Measurements from ENCODE around the gene DPYD.

DPYD gene

DNA sequence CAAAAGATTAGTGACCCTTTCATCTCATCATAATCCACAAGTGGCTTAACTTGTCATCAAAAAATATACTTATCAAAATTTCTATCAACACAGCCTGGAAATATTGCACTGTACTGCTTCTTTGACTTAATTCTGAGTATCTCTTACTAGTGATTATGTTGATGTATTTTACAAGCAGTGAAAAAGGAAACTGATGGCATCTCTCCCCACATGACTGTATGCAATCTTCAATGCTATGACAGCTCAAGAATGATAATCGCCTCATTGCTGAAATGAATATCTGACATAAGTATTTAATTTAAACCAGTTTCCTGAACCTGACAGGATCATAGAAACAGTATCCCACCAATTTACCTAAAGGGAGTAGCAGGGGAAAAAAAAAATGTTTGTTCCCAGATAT lies 79.5 kb downstream of the DPYD start:
- no peak for DNase-seq (ENCODE audit: low read depth)

DNA sequence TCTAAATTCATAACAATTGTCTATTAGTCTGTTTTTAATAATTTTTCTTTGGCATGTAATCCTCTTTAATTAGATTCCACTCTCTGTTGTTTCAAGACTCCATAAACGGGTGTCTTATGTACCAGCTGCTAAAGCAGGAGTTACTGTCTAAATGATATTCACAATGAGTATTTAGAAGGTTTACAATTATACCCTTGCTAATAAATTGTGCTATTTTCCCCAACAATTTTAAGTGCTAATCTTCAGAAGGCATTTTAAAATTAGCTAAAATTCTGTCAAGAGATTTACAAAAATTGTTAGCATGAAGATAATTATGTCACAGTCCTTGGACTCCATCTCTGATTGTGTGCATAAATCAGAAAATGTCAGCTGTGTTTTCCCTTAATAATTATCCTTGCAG lies 83.7 kb downstream of the DPYD start:
- no peak for DNase-seq (ENCODE audit: low read depth)

DNA sequence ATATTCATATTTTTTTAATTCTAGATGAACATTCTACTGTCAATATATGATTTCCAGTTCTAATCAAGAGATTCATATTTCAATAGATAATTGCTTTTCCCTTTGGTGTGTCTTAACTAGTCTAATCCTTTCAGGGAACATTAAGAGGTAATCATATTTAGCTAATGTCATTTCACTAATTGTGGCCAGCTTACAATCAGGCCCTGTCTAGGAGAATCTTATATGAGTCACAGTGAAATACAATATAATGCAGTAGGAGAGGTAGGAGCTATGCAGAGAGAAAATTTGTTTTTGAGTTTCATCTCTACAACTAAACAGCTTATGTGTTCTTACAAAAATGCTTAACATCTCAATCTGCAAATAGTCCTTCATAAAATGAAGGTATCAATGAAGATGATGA lies 85.9 kb downstream of the DPYD start:
- peak; percentile 14 for DNase-seq (ENCODE audit: low read depth)

DNA sequence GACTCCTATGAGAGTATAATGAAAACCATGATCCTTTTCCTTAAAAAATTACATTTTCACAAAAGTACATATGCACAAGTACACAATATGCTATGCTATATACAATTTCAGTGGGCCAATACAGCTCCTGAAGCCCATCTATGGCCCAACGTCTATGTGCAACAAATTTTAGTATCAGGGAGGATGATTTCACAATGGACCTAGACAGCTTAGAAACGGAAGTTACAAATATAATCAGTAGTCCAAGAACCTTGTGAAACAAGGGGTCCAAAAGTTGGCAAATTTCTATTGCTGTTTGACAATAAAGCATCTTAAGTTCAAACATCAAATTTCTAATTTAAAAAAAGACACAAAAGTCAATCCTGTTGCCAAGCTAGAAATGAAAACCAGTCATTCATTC lies 87.0 kb downstream of the DPYD start:
- no peak for DNase-seq (ENCODE audit: low read depth)

DNA sequence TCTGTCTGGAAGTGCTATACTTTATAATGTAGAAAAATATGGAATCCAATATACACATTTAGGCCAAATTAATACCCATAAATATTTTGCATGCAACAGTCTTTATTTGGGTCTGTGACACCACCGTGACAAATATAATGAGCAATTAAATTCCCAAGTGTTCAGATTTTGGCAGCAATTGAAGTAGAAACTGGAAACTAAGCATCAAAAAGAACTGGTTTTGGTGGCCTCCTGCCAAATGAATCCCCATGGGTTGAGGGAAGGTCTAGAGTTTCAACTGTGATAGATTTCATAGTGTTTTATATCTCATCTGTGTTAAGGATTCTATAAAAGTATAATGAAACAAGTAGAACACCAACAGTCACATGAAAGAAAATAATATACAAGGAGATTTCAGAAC lies 88.4 kb downstream of the DPYD start:
- peak; percentile 8 for DNase-seq (ENCODE audit: low read depth)

DNA sequence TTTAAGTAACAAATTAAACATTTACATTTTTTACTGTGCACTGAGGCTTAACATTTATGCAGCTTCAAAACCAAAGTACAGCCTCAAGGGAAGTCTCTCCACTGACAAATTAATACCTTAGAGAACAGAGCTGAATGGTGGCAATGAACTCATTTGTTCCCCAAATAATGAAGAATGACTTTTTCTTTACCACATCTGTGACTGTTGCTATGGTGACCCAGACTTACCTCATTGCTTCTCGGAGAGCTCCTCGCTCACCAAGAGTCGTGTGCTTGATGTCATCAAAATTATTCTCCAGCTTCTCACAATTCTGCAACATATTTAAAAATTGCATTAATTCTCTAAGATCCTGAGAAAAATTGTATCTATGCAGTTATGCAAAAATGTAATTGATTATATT lies 92.9 kb downstream of the DPYD start:
- no peak for DNase-seq (ENCODE audit: low read depth)

DNA sequence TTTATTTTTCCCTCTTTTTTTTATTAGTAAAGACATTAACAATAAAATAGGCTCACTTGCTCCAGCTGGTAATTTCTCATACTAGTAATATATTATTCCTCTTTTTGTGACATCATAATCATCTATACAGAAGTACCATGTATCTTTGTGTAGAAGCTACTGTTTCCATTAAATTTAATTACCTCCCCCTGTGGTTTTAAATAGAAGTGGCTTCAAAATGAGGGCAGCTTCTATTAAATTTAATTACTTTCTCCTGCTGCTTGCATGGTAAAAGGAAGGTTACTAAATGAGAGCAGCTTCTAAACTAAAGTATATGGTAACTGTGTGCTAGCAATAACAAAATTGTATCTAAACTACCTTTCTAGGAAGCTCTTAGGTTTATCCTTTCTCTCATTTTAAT lies 94.0 kb downstream of the DPYD start:
- no peak for DNase-seq (ENCODE audit: low read depth)

DNA sequence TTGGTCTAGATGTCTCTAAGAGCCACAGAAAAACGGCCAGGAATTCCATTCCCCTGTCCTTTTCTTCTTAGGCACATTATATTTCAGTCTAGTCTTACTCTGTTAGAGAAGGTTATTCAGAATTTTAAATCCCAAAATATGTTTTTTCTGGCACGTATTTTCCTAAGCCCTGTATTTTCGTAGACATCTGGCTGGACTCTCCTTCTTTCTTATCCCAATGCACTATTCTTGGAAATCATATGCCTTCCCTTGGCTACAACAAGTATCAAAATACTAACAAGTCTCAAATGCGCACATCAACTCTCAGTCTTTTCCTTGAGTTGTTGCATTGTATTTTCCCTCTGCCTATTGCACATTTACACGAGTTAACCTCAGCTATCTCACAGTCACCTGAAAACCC lies 96.2 kb downstream of the DPYD start:
- no peak for DNase-seq (ENCODE audit: low read depth)

DNA sequence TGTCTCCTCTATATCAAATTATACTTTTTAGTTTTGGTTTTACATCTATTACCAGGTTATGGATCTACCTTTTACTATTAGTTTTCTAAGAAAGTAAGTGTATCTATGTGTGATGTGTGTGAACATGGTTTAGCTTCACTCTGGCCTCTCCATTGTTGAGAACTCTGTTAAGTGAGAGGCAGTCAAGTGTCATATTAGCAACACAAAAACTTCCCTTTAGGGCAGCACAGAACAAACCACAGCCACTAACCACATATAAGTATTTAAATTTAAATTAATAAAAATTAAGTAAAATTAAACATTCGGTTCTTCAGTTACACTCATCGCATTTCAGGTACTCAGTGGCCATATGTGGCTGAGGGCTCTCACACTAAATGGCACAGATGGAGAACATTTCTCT lies 96.6 kb downstream of the DPYD start:
- no peak for DNase-seq (ENCODE audit: low read depth)

DNA sequence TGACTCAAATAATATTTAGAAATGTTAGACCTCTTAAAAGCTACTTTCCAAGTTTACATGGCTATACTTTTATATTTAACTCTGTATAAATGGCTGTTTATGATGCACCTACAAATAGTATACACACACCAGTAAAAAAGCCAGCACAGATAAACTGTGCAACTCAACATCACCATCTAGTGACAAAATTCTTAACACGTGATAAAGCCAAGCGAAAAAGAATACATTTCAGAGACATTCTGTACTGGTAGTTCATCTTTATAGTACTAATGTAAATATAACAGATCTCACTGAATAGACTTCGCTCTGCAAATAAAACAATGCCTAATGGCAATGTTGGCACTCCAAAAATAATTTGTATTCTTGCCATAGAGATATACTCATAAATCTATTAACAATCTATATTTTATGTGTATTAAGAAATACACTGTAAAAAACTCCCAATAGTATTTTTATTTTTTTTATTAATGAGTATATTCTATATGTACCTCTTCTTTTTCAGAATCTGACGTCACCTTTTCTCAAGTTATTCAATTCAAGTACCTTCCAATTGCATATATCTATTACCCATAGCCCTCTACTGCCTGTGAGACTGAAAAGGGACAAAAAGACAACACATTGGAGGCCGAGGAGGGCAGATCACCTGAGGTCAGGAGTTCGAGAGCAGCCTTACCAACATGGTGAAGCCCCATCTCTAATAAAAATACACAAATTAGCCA lies 100.2 kb downstream of the DPYD start:
- peak; percentile 48 for DNase-seq (ENCODE audit: low read depth)

DNA sequence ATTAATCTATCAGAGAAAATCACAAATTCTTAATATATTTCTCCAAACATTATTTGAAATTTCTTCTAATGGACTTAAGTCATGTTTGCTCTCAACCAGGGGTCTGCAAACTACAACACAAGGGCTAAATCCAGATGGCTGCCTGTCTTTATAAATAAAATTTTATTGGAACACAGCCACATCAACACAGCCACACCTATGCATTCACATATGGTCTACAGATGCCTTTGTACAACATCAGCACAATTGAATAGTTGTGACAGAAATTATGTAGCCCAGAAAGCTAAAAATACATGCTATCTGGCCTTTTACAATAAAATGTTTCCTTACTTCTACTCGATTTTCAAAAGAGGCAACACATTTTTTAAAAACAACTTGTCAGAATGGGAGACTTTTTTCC lies 103.9 kb downstream of the DPYD start:
- DNase-seq (ENCODE audit: low read depth), result no peak

DNA sequence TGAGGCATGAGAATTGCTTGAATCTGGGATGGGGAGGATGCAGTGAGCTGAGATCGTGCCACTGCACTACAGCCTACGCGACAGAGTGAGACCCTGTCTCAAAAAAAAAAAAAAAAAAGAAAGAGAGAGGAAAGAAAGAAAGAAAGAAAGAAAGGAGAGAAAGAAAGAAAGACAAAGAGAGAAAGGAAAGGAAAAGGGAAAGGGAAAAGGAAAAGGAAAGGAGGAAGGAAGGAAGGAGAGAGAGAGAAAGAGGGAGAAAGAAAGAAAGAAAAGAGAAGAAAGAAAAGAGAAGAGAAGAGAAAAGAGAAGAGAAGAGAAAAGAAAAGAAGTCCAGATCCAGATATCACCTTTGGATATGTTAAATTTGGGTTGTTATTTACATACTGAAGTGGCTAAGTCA lies 106.0 kb downstream of the DPYD start:
- no peak for DNase-seq (ENCODE audit: low read depth)

DNA sequence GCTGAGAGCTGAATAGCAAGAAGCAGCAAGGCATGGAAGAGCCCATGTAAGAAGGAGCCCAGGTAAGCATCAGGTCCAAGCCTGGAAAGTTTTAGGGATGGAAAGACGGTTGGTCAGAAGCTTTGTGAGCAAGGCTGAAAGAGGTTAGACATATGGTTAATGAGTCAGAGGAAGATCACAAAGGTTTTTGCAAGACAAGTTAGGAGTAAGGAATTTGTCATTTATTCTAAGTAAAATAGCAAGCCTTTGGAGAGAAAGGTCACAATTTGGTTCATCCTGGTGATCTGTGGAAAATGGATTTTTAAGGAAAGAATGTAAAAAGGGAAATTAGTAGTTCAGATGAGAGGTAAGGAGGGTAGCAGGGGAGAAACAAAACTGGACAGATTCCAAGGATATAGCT lies 106.7 kb downstream of the DPYD start:
- DNase-seq (ENCODE audit: low read depth), result peak; percentile 37

DNA sequence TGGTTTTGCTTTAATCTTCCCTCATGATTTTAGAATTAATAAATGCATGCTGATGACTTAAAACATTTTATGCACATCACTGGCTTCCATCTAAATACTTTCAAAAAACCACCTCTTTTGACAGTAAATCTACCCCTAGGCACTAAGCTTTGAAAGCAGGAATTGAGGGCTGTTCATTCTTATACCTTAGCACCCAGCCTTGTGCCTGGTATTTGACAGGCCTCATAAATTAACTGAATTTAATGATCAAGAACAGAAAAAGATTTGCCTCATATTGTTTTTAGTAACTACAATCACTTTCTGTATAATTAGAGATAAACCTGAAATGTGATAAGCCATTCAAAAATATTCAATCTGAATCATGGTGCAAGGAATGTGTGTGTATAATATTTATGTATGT lies 108.8 kb downstream of the DPYD start:
- no peak for DNase-seq (ENCODE audit: low read depth)

DNA sequence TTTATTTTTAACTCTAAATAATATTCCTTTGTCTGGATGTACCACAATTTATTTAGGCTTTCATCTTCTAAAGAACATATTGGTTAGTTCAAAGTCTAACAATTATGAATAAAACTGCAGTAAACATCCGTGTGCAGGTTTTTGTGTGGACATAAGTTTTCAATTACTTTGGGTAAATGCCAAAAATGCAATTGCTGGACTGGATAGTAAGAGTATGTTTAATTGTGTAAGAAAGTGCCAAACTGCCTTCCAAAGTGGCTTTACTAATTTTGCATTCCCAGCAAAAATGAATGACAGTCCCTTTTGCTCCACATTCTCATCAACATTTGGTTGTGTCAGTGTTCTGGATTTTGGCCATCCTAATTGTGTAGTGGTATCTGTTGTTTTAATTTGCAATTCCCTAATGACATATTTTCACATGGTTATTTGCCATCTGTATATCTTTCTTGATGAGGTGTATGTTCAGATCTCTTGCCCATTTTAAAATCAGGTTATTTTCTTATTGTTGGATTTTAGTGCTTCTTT lies 113.8 kb downstream of the DPYD start:
- DNase-seq (ENCODE audit: low read depth), result peak; percentile 23

DNA sequence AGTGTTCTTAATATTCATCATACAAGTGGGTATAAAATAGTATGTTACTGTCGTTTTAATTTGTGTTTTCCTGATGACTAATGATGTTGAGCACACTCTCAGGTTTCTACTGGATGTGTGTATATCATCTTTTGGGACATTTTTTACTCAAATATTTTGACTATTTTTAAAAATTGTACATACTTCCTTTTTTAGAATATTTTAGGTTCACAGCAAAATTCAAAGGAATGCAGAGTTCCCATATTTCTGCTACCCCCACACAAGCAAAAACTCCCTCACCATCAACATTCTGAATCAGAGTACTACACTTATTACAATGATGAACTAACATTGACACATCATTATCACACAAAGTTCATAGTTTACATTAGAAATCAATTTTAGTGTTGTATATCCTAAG lies 114.5 kb downstream of the DPYD start:
- no peak for DNase-seq (ENCODE audit: low read depth)

DNA sequence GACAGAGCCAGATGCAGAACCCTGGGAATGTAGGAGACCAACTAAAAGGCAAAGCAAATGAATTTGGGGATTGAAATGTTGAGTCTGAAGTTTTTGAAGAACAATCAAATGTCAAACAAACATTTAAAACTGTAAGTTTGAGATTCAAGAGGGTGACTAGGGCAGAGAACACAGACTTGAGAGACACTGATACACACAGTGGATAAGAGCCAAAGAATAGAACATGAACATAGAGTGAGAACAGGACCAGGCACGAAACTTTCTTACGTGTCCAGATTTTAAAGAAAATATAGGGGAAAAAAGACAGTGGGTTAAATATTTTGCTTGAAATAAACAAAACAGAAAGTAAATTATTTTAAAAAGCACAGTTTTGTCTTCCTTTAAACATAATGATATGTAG lies 115.7 kb downstream of the DPYD start:
- DNase-seq (ENCODE audit: low read depth), result no peak

DNA sequence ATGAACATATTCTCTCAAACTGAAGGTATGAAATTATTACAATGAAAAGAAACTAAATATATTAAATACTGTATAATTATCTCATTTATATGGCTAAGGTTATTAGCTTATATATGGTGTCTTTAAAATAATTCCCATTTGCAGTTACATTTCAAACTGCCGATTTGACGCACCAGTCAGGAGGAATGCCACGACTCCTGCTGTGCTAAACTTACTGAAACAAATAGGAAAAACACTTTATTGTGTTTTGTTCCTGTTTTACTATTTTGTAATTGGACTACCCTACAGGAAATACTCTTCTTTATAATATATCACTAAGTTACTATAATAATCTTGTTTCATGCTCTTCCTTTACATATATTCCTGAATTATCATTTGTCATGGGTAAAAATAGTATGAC lies 117.8 kb downstream of the DPYD start:
- DNase-seq (ENCODE audit: low read depth), result no peak

DNA sequence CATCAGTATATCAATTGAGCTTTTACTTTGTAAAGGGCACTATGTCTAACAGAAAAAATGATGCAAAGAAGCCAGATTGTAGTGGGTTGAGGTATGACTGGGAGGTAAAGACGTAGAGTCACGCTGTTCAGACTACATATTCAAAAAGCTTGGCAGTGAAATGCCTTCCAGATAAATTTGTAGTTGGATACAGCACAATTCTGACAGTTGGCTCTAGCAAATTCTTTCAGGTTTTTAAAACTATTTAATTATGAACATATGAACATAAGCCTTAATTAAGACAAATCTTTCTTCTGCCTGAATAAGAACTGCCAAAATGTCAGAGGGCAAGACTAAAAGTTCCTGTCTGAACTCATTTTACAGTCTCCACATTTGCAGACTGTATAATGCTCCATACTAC lies 118.8 kb downstream of the DPYD start:
- DNase-seq (ENCODE audit: low read depth), result no peak

DNA sequence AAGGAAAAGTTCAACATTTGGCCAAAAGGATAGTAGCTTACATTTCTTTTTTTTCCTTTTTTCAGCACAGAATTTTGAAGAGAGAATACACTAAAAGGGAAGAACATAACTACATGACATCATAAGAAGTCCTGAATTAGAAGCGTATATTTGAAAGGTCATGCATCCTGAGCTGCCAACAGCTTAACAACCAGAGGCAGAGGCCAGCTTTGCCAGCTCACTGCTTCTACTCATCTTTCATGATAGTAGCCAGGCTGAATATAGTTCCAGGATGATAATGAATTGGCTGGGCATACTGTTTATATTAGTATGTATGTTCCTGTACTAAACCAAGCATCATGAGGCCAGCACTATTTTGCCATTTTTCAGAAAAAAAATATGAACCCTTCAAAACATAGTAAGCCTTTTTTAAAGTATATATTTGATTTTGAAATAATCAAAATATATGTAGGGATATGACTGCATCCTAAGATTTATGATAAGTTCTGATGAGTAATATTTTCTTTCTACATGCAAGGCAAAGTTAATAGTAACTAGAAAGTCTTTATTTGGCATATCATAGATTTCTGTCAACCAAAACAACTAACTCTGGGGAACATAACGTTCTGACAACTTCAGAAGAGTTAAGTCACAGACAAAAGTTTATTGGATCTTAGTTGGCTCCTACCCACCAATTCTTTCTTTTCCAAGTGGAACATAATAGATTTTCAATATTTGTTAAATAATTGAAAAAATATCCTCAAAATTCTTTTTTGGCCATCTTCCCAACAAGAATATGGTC lies 123.2 kb downstream of the DPYD start:
- peak; percentile 57 for DNase-seq (ENCODE audit: low read depth)

DNA sequence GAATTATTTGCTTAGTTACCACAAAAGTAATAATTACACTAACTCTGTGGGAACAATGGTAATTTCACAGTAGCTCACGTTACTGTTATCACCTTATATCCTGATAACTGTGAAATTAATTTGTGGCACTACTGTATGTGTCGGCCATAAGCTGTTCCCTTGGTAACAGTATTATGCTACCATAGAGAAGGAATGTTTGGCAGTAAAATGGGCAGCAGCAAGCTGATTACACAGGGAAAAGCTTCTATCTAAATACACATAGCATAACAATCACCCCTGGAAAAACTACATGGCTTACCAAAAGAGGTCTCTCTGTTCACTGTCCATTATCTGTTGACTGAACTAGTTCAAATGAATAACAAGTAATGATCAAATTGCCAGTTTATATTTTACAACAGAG lies 124.1 kb downstream of the DPYD start:
- peak; percentile 40 for DNase-seq (ENCODE audit: low read depth)

DNA sequence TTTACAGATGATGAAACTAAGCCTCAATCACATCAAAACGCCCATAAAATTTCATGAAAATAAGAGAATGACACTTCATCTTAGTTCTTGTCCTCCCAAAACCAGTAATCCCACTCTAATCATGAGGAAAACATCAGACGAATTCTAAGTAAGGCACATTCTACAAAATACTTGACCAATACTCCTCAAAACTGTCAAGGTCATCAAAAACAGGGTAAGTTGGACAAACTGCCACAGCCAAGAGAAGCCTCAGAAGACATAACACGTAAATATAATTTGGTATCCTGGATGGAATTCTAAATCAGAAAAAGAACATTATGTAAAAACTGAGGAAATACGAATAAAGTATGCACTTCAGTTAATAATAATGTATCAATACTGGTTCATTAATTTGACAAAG lies 128.2 kb downstream of the DPYD start:
- no peak for DNase-seq (ENCODE audit: low read depth)

DNA sequence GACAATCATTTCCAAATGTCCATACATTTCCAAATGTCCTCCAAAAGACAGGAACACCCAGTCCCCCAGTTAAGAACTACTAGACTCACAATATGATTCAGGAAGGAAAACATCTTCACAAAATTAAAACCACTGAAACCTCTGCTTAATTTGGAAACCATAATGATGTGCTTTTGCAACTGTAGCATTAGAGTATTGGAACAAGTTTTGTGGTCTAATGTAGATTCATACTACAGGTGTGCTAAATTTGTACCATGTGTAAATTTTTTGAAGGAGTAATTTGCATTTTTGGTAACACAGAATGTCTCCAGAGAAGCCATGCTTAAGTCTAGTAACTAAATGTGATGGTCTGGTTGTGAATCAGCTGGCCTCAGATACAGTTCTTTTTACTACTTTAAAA lies 129.6 kb downstream of the DPYD start:
- no peak for DNase-seq (ENCODE audit: low read depth)

DNA sequence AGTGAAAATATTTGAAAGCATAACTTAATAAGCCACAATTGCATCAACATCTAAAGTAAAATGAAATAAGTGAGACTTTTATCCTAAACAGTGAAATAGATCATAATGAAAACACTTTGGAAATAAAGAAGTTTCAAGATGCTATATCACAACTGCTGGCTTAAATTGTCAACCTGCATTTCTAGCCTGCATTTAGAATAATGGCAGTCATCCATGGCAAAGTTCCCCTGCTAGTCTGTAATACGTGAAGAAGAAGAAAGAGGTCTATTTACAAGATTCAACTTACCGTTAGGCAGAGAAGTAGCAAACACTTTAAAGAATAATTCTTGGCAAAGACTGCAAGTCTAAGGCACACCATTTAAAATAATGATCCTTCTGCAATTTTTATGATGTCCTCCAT lies 133.6 kb downstream of the DPYD start:
- DNase-seq (ENCODE audit: low read depth), result no peak
